22Rv1 (cell line): Measurements from ENCODE around the gene MRPS5.

ENCODE experiments used
- H3K27ac ChIP-seq: fragments of 450-650 bp; 2 replicates; pipeline ENCODE4 v1.5.1; 2017
- ZFX ChIP-seq: fragments of 450-650 bp; IDR thresholded peaks from 2 replicates; pipeline ENCODE4 v1.6.1; 2017; ENCODE audit warnings: antibody characterized with exemption, borderline replicate concordance
- TF ChIP-seq, protein P1 (sequence below): fragments of 450-650 bp; IDR thresholded peaks from 2 replicates; pipeline ENCODE4 v1.5.1; 2017; ENCODE audit warnings: mild to moderate bottlenecking

MRPS5 gene

DNA sequence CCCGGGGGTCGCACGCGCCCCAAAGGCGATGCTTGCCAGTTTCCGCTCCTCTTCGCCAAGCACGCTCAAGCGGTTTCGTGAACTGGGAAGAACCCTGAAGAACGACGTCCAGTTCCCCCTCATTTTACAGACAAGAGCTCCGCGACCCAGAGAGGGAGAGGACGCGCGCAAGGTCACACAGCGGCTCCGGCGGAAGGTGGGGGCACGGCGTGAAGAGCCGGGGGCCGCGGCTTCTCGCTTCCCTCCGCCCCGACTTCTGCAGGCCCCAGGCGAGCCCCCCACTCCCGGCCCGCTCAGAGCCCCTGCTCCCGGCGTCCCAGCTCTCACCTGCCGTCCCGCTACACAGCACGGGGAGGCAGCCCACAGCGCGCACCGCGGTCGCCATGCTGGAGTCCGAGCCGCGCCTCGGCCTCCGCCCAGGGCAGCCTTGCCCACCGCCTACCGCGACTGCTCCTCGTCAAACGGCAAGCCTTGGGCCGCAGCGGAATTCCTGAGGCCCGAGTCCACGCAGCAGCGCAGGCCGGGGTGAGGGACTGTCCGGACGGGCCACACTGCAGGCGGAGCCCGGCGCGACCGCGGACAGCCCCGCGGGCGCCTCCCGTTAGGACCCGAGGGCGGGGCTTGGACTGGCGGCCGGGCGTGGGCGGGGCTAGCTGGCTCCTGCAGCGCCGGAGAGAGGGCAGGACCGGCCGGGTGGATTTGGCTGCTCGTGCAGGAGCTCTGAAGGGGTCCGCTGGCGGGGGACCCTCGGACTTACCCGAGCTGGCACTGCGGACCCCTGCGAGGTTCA, at the start of gene MRPS5:
MRPS5 (minus strand) TSS at position 402 of the 790 bp plus-strand sequence; CDS start at position 385, 17 bp downstream.
- peak within 1 kb of the TSS; percentile 82 for H3K27ac ChIP-seq
- TF ChIP-seq, protein P1, sequence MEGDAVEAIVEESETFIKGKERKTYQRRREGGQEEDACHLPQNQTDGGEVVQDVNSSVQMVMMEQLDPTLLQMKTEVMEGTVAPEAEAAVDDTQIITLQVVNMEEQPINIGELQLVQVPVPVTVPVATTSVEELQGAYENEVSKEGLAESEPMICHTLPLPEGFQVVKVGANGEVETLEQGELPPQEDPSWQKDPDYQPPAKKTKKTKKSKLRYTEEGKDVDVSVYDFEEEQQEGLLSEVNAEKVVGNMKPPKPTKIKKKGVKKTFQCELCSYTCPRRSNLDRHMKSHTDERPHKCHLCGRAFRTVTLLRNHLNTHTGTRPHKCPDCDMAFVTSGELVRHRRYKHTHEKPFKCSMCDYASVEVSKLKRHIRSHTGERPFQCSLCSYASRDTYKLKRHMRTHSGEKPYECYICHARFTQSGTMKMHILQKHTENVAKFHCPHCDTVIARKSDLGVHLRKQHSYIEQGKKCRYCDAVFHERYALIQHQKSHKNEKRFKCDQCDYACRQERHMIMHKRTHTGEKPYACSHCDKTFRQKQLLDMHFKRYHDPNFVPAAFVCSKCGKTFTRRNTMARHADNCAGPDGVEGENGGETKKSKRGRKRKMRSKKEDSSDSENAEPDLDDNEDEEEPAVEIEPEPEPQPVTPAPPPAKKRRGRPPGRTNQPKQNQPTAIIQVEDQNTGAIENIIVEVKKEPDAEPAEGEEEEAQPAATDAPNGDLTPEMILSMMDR, result peak; percentile 32
- no peak for TF ChIP-seq ZFX

DNA sequence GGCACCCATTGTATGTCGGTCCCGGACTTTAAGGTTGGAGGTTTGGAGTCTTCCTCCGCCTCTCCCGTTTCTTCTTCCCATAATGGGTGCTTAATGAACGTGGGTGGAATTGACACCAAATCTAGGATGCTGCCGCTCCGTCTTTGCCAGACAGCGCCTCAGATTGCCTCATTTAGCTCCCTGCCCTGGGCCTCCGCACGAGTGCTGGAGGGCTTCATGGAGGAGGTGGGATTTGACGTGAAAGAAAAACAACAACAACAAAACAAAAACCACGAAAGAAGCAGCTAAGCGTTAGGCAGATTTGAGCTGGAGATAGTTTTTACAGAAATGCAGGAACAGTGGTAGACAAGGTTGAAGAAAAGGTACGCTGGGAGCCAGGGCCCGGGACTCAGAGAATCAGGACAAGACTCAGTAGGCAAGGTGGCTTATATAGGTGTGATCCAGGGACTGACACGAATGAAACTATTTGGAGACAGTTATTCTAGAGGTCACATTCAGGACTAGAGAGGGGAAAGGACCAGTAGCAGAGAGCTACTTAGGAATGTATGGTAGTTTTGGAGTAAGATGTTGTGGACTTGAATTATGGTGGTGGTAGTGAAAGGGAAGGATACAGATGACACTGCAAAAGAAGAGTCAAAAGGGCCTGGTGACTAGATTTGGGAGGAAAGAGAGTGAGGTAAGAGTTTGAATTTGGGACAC, 44.6 kb upstream of the MRPS5 start:
- TF ChIP-seq, protein P1, result no peak
- no peak for TF ChIP-seq ZFX
- peak overlapping the region; percentile 86 for H3K27ac ChIP-seq

DNA sequence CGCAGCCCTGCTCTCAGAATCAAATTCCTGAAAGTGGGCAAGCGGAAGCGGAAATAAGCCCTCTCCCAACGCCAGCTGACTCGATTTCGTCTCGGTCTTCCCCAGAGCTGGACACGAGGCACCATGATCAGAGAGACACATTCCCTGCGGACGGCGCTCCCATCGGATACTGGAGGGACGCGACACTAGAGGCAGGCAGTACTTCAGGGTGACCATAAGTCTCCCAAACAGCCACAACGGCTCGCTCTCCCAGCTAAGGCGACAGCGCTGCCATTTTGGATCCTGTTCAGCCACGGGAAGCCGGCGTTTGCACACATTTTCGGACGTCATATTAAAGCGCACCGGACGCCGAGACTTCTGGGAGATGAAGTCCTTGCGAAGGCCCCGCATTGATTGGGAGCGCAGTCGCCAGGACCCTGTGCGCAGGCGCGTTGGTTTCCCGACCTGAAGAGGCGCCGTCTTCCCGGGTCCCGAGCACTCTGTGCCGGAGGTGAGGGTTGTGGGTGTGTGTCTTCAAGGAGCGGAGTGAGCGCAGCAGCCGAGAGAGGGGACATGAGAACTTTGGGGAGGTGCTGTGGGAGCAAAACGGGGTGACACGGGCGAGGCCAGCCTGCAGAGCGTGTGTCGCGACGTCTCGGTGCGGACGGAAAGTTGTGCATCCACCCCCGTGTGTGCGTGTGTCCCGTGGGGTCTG, 43.9 kb upstream of the MRPS5 start, which contains the start of gene ZNF2:
ZNF2 (plus strand) TSS at position 439 of the 694 bp plus-strand sequence. CDS start 10,418 bp downstream, outside the sequence.
- peak within 1 kb of the TSS; percentile 86 for H3K27ac ChIP-seq
- no peak for TF ChIP-seq ZFX
- TF ChIP-seq, protein P1, result peak; percentile 23; the same call in 1 of the 2 replicates

DNA sequence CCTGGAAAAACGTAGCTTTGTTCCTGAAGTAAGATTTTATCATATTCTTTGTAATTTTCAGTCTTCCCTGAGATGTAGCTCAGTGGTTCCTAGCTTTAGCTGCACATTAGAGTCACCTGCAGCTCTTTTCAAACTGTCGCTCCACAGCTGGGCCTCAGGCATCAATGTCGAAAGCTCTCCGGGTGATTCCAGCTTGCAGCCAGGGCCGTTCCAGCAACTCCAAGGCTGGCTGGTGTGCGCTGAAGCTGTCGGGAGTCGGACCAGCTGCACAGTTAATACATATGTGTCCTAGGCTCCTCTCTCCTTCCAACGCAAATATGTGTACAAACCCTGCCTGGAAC, 43.4 kb upstream of the MRPS5 start:
- TF ChIP-seq, protein P1, result no peak
- no peak for TF ChIP-seq ZFX
- peak overlapping the region; percentile 86 for H3K27ac ChIP-seq

DNA sequence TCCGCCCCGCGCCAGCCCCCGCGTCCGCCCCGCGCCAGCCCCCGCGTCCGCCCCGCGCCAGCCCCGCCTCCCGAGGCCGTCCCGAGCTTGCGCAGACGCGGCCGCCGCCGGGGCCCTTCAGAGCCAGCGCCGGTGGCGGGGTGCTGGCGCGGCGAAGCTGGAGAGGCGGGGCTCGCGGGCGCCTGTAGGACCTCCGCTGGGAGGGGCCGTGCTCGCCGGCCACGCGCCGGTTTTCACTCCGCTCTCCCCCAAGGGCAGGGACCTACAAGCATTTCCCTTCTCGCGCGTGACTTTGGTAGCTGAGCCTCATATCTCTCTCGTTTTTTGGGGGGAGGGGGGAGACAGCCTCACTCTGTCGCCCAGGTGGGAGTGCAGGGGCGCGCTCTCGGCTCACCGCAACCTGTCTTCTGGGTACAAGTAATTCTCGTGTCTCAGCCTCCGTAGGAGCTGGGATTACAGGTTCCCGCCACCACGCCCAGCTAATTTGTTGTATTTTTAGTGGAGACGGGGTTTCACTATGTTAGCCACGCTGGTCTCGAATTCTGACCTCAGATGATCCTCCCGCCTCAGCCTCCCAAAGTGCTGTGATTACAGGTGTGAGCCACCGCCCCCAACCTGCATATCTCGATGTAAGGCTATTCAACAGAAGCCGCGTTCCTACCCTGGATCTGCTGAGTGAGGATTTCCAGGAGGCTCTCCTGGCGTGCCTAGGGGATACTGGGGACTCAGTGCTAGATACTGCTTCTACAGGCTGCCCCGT, 38.3 kb upstream of the MRPS5 start, which contains the start of gene ZNF514:
ZNF514 (minus strand) TSS at position 159 of the 760 bp plus-strand sequence. CDS start 6,595 bp downstream, outside the sequence.
- no peak for TF ChIP-seq ZFX
- TF ChIP-seq, protein P1, result no peak
- peak within 1 kb of the TSS; percentile 37; the same call in 1 of the 2 replicates for H3K27ac ChIP-seq

DNA sequence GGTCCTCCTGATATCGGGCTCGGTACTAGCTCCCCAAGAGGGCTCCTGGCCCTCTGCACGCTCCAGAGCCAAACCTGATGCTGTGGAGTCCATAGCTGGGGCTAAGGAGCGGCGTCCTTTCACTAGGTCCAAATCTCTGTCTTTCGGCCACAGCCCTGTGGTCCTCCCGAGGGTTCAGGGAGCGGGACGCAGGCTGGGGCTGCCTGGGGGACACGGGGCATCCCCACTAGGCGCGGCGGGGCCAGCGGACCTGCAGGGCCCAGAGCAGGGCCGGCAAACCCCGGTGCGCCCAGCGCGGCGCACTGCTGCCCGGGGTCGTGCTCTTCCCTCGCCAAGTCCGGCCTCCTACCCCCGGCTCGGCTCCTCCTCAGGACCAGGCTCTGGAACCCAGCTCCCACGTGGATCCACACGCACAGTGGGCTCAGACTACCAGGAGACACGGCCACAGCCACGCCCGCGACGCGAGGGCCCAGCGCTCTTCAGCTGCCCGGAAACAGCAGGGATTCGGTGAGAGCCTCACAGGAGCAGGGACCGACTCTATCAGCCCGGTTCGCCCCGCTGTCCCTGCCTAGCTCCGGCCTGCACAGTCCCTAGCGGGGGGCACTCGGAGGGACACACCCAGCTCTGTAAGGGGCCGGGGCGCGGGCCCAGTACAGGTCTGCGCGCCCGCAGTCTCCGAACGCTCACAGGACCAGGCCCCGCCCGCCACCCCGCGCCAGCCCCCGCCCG, 37.4 kb upstream of the MRPS5 start:
- 0 out of 2 replicates have a peak overlapping the region, but pooled peaks have one; percentile 23 for H3K27ac ChIP-seq
- TF ChIP-seq ZFX, result no peak
- TF ChIP-seq, protein P1, result no peak
